Fibroblast of skin of left quadriceps (primary cell): ENCODE measurements around the gene RCL1.
"Not testable (repeated sequence)": the region's sequence is repeated elsewhere in the genome, so short reads cannot be mapped to it uniquely, and the experiment has no call there.

Experiments
- DNase-seq, 2 experiments: peaks; one replicate each; pipeline ENCODE4 v3.0.0-alpha.2; 2013; ENCODE audit warnings: low read depth in 2 of 2

Gene RCL1, protein sequence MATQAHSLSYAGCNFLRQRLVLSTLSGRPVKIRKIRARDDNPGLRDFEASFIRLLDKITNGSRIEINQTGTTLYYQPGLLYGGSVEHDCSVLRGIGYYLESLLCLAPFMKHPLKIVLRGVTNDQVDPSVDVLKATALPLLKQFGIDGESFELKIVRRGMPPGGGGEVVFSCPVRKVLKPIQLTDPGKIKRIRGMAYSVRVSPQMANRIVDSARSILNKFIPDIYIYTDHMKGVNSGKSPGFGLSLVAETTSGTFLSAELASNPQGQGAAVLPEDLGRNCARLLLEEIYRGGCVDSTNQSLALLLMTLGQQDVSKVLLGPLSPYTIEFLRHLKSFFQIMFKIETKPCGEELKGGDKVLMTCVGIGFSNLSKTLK

DNA sequence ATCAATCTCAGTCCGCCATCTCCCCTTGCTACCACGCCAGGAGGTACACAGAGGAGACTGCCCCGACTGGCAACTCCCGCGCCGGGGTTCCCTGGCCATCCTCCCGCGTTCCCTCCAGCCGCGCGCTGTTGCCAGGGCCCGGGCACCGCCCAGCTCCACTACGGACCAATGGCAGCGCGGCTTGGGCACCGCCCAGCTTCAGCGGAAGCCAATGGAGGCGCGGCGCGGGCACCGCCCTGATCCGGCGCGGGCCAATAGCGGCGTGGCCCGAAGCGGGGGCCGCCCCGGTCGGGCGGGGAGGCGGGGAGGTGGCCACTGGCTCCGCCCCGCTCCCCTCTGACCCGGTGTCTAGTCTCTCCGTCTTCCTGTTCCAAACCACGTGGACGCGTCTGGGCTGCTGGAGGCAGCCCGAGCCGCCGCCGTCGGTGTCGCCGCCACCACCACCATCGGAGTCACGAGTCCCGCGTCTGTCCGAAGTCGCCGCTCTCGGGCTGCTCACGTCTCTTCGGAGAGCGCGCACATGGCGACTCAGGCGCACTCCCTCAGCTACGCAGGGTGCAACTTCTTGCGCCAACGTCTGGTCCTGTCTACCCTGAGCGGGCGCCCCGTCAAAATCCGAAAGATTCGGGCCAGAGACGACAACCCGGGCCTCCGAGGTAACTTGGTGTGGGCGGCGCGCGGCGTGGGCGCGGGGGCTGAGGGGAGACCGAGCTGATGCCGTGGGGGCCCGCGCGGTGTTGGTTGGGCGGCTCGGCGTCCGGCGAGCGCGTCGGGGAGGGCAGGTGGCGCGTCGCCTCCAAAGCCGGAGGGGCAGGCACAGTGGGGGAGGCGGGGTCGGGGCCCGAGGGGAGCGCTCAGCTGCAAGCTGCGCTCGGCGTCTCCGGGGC, at the start of gene RCL1:
Gene RCL1, plus strand, starts transcription at position 373 of the 887 bp plus-strand sequence. Its CDS starts 148 bp downstream, at position 521.
- peak; percentile 85 to 87 for DNase-seq

DNA sequence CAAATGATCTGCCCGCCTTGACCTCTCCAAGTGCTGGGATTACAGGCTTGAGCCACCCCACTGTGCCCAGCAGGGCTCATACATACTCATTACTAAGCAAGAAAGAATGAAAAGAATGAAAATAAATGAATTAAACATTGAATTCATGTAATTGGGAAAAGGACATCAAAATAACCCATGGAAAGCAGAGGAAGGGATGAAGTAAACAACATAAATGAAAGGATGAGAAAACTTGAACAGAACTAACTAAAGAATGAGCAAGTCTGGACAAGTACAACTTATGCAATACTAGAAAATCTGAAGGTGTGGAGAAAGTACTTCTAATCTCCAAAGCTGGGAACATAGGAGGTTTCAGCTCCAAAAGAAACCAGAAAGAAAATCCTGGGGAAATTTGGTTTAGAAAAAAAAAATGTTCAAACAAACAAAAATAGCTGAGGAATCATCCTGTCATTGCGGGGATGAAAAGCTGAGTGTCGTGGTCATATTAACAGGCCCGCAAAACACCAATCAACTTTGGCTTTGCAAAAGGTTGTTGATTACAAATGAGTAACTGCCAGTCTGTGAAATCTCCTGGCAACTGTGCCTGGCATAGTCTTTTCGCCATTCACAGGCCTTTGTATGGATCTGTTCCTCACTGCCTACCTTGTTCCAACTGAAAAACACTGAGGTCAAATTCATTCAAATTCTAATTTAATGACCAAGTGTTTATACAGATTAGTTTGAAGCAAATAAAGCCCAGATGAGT, 49.4 kb upstream of the RCL1 start:
- DNase-seq, result no peak

DNA sequence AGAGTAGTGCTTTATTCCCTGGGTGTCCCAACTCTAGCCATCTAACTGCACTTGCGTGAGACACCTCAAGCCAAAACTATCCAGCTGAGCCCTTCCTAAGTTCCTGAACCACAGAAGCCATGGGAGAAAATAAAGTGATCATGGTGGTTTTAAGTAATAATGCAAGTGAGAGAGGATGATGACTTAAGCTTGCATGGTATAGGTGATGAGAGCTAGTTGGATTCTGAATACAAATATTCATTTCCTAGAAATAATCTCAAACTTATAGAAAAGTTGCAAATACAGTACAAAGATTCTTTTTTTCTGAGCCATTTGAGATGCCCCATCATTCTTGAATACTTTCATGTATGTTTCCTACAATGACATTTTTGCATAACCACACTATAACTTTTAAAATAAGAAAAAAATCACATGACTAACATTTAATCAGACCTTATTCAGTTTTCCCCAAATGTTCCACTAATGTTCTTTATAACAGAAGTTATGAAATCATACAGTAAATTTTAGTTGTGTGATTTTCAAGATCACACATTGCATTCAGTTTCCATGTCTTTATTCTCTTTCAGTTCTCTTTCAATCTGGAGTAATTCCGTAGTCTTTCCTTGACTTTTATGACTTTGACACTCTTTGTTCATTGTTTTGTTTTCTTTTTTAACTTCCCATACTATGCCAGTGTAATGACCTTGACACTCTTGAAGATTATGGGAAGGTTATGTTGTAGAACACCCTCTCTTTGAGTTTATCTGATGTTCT, 46.3 kb upstream of the RCL1 start:
- DNase-seq, result no peak

DNA sequence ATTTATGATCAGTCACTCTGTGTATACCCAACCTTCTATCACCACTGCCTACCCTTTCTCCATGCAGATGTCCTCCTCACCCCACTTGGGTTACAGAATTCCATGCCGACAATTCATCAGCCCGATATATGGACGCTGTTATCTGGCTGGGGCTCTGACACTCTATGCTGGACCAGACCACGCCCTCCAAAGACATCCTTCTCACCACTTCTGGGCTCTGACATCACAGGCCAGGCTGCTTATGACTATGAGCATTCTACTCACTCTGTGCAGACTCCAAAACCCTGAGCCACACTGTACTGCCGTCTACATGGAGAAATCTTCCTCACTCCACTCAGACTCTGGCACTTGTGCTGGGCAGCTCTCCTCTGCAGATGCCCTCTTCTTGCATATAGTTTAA, 44.1 kb upstream of the RCL1 start:
- DNase-seq, result no peak

DNA sequence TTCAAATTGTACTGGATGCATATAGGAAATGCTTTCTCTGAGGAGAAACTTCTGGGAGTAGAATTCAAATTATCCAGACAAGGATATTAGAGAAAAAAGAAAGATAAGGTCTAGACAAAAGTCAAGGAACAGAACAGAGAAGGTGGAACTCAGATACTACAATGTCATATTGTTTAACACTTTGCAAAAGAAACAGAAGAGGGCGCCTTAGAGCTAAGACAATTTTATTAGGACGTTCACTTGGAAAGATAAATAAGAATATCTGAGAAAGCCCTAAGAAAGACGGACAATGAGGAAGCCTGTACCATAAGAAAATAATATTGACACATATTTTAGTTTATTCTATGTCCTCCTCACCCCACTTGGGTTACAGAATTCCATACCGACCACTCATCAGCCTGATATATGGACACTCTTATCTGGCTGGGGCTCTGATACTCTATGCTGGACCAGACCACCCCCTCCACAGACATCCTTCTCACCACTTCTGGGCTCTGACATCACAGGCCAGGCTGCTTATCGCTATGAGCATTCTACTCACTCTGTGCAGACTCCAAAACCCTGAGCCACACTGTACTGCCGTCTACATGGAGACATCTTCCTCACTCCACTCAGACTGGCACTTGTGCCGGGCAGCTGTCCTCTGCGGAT, 42.6 kb upstream of the RCL1 start:
- peak in 1 of 2 experiments; percentile 26 for DNase-seq

DNA sequence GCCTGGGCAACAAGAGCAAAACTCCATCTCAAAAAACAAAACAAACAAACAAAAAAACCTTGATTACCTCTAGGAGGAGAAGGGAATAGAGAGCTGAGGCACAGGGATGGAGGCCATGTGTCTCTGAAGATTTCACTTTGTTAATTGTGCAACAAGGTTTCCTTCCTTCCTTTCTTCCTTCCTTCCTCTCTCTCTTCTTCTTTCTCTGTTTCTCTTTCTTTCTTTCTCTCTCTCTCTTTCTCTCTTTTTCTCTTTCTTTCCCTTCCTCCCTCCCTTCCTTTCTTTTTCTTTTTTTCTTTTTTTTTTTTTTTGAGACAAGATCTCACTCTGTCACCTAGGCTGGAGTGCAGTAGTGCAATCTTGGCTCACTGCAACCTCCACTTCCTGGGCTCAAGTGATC, 38.2 kb upstream of the RCL1 start:
- DNase-seq, result not testable (repeated sequence)

DNA sequence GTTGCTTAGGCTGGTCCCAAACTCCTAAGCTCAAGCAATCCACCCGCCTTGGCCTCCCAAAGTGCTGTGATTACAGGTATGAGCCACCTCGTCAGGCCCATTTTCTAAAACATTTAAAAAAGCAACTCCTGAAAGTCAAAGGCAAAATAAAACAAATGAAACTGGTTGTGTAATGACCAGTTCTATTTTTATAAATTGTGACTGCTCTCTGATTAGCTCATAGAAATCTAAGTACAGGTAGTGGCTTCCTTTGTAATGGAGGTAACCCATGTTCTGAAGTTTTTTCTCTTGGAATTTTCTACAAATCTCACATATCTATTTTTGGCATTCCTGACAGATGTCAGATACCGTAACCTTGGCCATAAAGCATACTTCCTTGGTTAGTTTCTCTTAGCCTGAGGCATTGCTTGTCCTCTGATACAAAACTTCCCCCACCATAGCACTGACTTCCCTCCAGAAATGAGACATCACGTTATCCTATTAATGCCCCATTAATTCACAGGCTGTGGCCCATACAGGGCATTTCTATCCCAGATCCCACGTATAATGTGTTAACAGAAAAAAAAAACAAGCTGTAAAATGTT, 37.6 kb upstream of the RCL1 start:
- no peak for DNase-seq

DNA sequence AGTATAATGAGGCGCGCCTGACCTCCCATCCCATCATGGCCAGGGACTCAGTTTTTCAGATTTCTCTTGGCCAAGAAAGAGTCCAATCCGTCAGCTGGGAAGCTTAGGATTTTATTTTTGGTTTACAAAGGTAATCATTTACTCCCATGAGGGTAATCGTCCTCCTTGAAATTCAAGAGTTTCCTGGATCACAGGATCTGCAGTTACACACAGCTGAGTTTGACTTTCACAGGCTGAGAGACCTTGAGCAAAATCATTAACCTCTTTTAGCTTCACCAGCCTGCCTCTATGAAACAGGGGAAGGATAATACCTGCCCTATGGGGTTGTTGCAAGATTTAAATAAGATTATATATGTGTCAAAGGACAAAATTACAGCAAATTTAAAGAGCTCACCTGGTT, 36.3 kb upstream of the RCL1 start:
- DNase-seq, result no peak

DNA sequence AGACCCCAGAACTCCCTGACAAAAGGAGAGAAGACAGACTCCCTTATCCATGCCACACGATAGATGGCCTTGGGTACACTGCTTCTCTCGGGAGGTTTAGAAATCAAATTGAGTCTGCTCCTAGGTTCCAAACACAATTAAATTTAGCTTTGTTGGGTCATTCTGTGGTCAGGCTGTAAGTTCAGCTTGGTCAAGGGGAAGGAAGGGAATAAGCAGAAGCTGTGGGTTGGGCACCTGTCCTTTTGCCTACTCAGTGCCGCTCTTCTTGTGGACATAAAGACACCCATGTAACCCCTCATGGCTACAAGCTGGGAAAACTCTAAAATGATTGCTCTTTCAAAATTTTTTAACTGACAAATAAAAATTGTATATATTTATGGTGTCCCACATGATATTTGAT, 32.6 kb upstream of the RCL1 start:
- no peak for DNase-seq

DNA sequence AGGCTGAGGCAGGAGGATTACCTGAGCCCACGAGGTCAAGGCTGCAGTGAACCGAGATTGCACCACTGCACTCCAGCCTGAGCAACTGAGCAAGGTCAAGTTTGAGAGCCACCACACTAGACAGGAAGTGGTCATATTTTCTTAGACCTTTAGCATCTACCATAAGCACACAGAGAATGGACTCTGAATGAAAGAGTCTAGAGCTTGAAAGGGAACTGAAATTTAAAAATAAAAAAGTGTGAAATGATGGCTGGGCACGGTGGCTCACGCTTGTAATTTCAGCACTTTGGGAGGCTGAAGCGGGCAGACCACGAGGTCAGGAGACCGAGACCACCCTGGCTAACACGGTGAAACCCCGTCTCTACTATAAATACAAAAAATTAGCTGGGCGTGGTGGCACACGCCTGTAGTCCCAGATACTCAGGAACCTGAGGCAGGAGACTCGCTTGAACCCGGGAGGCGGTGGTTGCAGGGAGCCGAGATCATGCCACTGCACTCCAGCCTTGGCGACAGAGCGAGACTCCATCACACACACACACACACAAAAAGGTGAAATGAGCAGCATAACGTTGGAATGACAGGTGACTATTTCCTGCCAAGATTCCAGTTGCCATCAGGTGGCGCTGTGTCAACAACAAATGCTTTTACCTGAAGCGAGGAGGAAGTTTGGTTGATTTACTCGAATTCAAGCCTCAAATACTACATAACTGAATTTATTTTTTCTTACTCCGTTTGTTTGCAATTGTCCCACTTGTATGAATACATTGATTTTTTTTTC, 30.4 kb upstream of the RCL1 start:
- peak in 1 of 2 experiments; percentile 36 for DNase-seq

DNA sequence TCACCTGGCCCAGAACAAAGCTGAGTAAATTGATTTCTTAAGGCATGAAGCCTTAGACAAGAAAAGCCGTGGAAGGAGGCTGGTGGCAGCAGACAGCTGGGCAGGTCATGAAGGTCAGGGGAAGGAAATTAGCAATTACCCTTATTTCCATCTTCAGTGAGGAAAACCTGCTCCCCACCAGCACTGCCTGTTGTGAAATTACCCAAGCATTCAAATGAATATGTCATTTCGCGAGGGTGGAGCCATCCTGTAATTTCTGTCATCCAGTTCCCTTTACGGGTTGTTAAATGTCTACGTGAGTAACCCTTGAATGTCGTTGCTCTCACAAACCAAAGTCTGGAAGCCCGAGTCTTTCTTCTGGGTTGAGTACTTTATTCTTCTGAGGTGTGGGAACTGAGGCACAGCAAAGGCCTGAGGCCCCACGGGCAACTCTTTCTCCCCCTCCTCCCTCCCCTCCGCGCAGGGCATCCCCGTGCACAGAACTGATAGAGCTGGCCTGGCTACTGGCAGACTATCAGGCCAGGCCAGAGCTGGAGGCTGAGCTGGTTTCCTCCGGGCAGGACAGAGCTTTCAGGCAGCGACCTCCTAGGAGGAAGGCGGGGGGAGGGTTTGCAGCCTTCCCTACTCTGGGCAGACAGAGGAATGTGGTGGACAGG, 29.7 kb upstream of the RCL1 start:
- DNase-seq, result no peak

DNA sequence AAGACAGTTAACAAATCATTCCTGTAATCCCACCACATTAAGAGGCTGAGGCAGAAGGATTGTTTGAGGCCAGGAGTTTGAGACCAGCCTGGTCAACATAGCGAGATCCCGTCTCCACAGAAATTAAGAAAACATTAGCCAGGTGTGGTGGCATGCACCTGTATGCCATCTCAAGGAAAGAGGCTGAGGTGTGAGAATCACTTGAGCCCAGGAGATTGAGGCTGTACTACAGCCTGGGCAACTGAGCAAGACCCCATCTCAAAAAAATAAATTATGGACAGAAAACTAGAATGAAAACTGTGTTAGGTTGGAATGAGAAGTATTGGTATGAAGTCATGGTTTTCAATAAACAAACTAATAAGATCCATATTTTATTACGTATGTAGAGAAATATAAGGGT, 28.7 kb upstream of the RCL1 start:
- no peak for DNase-seq

DNA sequence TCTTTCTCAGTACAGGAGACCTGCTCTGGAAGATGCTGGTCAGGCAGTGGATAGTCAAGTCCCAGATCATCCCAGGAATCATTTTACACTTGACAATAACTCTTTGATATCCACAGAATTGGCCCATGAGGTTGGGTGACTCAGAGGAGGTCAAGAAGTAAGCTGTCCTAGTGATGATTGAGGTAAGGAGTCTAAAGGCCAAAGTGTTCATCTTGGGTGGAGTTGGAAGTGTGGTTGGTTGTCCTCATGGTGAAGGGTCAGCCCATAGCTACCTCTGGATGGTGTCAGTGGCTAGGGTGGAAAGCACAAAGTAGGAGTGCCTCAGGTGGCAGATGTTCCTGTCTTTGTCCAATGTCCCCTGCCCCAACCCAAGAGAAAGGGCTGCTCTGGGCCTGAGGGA, 24.1 kb upstream of the RCL1 start:
- no peak for DNase-seq

DNA sequence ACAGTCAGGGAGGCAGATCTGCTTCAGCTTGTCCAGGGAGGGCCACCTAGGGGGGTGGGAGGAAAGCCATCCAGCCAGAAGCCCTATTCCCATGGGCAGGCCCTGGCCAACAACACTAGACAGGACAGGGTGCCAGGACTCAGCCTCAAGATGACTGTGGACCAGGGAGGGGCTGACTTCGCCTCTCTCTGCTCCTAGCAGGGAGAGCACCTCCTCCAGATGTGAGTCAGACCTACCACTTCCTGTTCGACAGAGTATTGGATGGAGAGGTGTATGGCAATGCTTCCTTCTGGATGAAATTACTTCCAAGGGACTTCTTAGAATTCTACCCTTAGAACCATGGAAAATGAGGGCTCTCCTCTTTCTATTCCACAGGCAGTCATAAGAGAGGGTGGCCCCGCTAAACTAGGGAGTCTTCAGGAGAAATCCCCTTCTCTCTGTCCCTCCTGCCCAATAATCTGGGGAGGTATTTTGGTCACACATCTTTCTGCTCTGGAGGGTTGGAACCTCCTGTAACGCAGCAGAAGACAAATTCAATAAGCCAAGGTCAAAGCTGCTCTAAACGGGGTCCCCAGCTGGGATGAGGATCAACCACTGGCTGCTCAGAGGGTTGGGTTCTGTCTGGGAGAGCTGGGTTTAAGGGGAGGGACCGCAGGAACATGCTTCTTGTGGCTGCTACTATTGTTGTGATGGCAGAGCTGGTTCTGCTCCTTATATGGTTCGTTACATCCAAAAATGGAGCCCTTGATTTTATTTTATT, 23.2 kb upstream of the RCL1 start:
- no peak for DNase-seq

DNA sequence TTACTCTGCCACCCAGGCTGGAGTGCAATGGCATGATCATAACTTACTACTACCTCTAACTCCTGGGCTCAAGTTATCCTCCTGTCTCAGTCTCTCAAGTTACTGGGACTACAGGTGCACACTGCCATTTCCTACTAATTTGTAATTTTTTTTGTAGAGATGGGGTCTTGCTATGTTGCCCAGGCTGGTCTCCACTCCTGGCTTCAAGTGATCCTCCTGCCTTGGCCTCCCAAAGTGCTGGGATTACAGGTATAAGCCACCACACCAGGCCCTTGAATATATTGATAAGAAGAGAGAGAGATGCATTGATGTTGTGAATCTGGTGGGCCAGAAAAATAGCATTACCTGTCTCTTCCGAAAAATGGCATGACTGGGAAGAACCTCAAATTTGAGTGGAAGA, 21.0 kb upstream of the RCL1 start:
- DNase-seq, result no peak

DNA sequence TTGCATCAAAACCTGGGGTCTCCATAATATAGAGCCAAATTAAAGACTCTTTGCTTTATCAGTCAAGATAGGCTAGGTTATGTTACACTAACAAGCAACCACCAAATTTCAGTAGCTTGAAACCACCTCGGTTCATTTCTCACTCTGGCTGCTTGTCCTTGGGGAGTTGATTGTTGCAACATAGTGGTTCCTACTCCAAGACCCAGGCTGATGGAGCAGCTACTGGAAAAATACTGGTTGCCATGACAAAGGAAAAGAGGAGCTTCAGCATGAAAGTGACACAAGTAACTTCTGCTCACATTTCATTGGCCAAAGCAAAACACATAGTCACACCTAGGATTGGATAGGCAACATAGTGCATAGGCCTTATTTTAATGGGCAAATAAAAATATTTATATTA, 18.5 kb upstream of the RCL1 start:
- DNase-seq, result no peak

DNA sequence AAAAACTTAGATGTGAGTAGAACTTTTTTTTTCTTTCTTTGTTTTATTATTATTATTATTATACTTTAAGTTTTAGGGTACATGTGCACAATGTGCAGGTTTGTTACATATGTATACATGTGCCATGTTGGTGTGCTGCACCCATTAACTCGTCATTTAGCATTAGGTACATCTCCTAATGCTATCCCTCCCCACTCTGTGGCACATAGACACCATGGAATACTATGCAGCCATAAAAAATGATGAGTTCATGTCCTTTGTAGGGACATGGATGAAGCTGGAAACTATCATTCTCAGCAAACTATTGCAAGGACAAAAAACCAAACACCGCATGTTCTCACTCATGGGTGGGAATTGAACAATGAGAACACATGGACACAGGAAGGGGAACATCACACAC, 17.8 kb upstream of the RCL1 start:
- DNase-seq, result not testable (repeated sequence)

DNA sequence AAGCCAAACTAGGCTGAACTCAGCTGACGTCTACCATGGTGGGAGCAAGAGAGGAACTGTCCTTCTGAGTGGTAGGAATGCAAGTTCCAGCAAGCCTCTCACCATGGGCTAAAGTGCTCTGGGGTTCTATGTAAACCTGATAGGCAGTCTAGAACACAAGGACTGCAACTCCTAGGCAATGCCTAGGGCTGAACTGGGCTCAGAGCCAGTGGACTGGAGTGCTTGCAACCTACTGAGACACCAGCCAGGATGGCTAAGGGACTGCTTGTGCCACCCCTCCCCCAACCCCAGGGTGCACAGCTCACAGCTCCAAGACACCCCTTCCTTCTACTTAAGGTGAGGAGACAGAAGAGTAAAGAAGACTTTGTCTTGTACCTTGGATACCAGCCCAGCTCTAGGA, 12.1 kb upstream of the RCL1 start:
- no peak for DNase-seq

DNA sequence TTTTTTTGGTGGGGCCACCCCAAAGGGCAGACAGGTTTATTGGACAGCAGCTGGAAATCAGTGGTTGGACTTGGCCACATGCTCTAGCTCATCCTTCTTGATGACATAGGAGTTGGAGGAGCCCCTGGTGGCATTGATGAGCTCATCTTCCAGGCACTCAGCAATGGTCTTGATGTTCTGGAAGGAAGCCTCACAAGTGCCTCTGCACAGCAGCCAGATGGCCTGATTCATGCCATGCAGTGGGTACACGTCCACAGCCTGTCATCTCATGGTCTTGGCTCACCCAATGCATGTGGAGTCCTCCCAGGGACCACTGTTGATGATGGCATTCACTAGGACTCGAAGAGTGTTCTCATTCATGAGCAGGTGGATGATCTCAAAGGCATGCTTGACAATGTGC, 11.3 kb upstream of the RCL1 start:
- no peak for DNase-seq
